NCI-H2107 treated with DMSO at 0.1 percent for 48 hours (cell line): ENCODE results near the gene VAV1.
"Not testable (repeated sequence)": the region's sequence is repeated elsewhere in the genome, so short reads cannot be mapped to it uniquely, and the experiment has no call there.

ENCODE experiments used
- DNase-seq: peaks from one replicate; lab custom pipeline; 2025; ENCODE audit not compliant: unreplicated experiment; lab: John Stamatoyannopoulos, UW

The VAV1 gene

GRCh38 chr19:6736917-6737283 is 35.6 kb upstream of the VAV1 start:
- DNase-seq, result no peak

GRCh38 chr19:6737284-6737872 is 35.1 kb upstream of the VAV1 start, which contains the start of gene GPR108:
Gene GPR108 (minus strand): TSS chr19:6737580. CDS start chr19:6737576, 4 bp downstream.
- no peak for DNase-seq

GRCh38 chr19:6737873-6738786 is 34.4 kb upstream of the VAV1 start:
- no peak for DNase-seq

GRCh38 chr19:6738787-6739389 is 33.6 kb upstream of the VAV1 start:
- DNase-seq, result no peak

GRCh38 chr19:6739390-6739882 is 33.1 kb upstream of the VAV1 start, which contains the start of gene TRIP10:
Gene TRIP10 (plus strand): TSS chr19:6739680. CDS start chr19:6739762, 82 bp downstream.
- DNase-seq, result no peak

- DNase-seq, result no peak
Observed at GRCh38 chr19:6739883-6740588, 32.5 kb upstream of the VAV1 start.

- no peak for DNase-seq
Observed at GRCh38 chr19:6740589-6741343, 31.7 kb upstream of the VAV1 start.

GRCh38 chr19:6743066-6743465 is 29.4 kb upstream of the VAV1 start:
- DNase-seq, result no peak

- DNase-seq, result no peak
Observed at GRCh38 chr19:6743714-6744380, 28.7 kb upstream of the VAV1 start.

- no peak for DNase-seq
Observed at GRCh38 chr19:6744381-6745301, 27.9 kb upstream of the VAV1 start.

GRCh38 chr19:6745965-6746364 is 26.5 kb upstream of the VAV1 start:
- DNase-seq, result no peak

GRCh38 chr19:6748543-6748942 is 24.0 kb upstream of the VAV1 start:
- not testable (repeated sequence) for DNase-seq

GRCh38 chr19:6750062-6750461 is 22.4 kb upstream of the VAV1 start:
- DNase-seq, result no peak

- DNase-seq, result no peak
Observed at GRCh38 chr19:6751189-6751588, 21.3 kb upstream of the VAV1 start.

- no peak for DNase-seq
Observed at GRCh38 chr19:6752256-6753177, 20.0 kb upstream of the VAV1 start.

- no peak for DNase-seq
Observed at GRCh38 chr19:6753178-6754031, 19.1 kb upstream of the VAV1 start.

GRCh38 chr19:6754136-6754535 is 18.4 kb upstream of the VAV1 start:
- DNase-seq, result no peak
